IPS-18a (cell line): ENCODE measurements around the gene IL1RAPL1.

ENCODE experiments used
- H3K27ac ChIP-seq: one replicate; pipeline ENCODE4 v1.5.1; 2013; ENCODE audit warnings: low read length
- H3K27me3 ChIP-seq: one replicate; pipeline ENCODE4 v1.6.1; 2013; ENCODE audit warnings: mild to moderate bottlenecking, low read length; ENCODE audit not compliant: control insufficient read depth, insufficient read depth
- H3K36me3 ChIP-seq: one replicate; pipeline ENCODE4 v1.6.1; 2013; ENCODE audit warnings: low read depth, low read length; ENCODE audit not compliant: control insufficient read depth
- H3K4me1 ChIP-seq: one replicate; pipeline ENCODE4 v1.6.1; 2013; ENCODE audit warnings: low read depth, low read length; ENCODE audit not compliant: control insufficient read depth
- H3K4me3 ChIP-seq: one replicate; pipeline ENCODE4 v1.5.1; 2013; ENCODE audit warnings: low read length
- H3K9ac ChIP-seq: one replicate; pipeline ENCODE4 v1.6.1; 2013; ENCODE audit warnings: mild to moderate bottlenecking, low read length, moderate library complexity
- H3K9me3 ChIP-seq: one replicate; pipeline ENCODE4 v1.6.1; 2013; ENCODE audit warnings: low read depth, low read length; ENCODE audit not compliant: control insufficient read depth

The IL1RAPL1 gene

GRCh38 chrX:29478336-29479069 is 891.3 kb downstream of the IL1RAPL1 start:
- Histone ChIP-seq H3K36me3 (no peaks in the 10 kb centered on the region), H3K4me1 (no peaks in the 10 kb centered on the region), H3K9me3 (peaks cover 14% of the 10 kb centered on the region), H3K4me3 (no peak overlapping the region), H3K27ac (no peak overlapping the region), H3K9ac (no peak overlapping the region), H3K27me3 (no peaks in the 10 kb centered on the region)

GRCh38 chrX:29487214-29487613 is 900.0 kb downstream of the IL1RAPL1 start:
- Histone ChIP-seq H3K27ac (no peak overlapping the region), H3K9ac (no peak overlapping the region), H3K27me3 (no peaks in the 10 kb centered on the region), H3K36me3 (no peaks in the 10 kb centered on the region), H3K9me3 (peaks cover 20% of the 10 kb centered on the region), H3K4me3 (no peak overlapping the region), H3K4me1 (no peaks in the 10 kb centered on the region)

GRCh38 chrX:29487714-29488113 is 900.5 kb downstream of the IL1RAPL1 start:
- H3K9ac ChIP-seq = no peak overlapping the region
- H3K4me1 ChIP-seq = no peaks in the 10 kb centered on the region
- H3K27me3 ChIP-seq = no peaks in the 10 kb centered on the region
- H3K9me3 ChIP-seq = peaks cover 21% of the 10 kb centered on the region
- H3K4me3 ChIP-seq = no peak overlapping the region
- no peaks in the 10 kb centered on the region for H3K36me3 ChIP-seq
- H3K27ac ChIP-seq = no peak overlapping the region

- Histone ChIP-seq H3K36me3 (no peaks in the 10 kb centered on the region), H3K4me3 (no peak overlapping the region), H3K9ac (no peak overlapping the region), H3K9me3 (peaks cover 21% of the 10 kb centered on the region), H3K4me1 (no peaks in the 10 kb centered on the region), H3K27ac (no peak overlapping the region), H3K27me3 (no peaks in the 10 kb centered on the region)
Observed at GRCh38 chrX:29488919-29489318, 901.7 kb downstream of the IL1RAPL1 start.

GRCh38 chrX:29490606-29491005 is 903.4 kb downstream of the IL1RAPL1 start:
- no peaks in the 10 kb centered on the region for H3K36me3 ChIP-seq
- no peak overlapping the region for H3K4me3 ChIP-seq
- no peaks in the 10 kb centered on the region for H3K4me1 ChIP-seq
- H3K9me3 ChIP-seq = peaks cover 23% of the 10 kb centered on the region
- H3K27me3 ChIP-seq = no peaks in the 10 kb centered on the region
- H3K27ac ChIP-seq = no peak overlapping the region
- H3K9ac ChIP-seq = no peak overlapping the region

- Histone ChIP-seq H3K36me3 (no peaks in the 10 kb centered on the region), H3K27ac (no peak overlapping the region), H3K27me3 (no peaks in the 10 kb centered on the region), H3K9ac (no peak overlapping the region), H3K4me1 (no peaks in the 10 kb centered on the region), H3K9me3 (peaks cover 23% of the 10 kb centered on the region), H3K4me3 (no peak overlapping the region)
Observed at GRCh38 chrX:29491659-29492058, 904.4 kb downstream of the IL1RAPL1 start.

GRCh38 chrX:29496636-29497180 is 909.5 kb downstream of the IL1RAPL1 start:
- no peaks in the 10 kb centered on the region for H3K36me3 ChIP-seq
- no peak overlapping the region for H3K27ac ChIP-seq
- no peak overlapping the region for H3K4me3 ChIP-seq

GRCh38 chrX:29506729-29507128 is 919.5 kb downstream of the IL1RAPL1 start:
- Histone ChIP-seq H3K9ac (no peak overlapping the region), H3K27ac (no peak overlapping the region), H3K4me3 (no peak overlapping the region), H3K36me3 (no peaks in the 10 kb centered on the region), H3K9me3 (peaks cover 11% of the 10 kb centered on the region), H3K27me3 (no peaks in the 10 kb centered on the region), H3K4me1 (no peaks in the 10 kb centered on the region)

More at GRCh38 chrX:29496636-29497180, 909.5 kb downstream of the IL1RAPL1 start:
- peaks cover 16% of the 10 kb centered on the region for H3K9me3 ChIP-seq
- no peaks in the 10 kb centered on the region for H3K4me1 ChIP-seq
- no peak overlapping the region for H3K9ac ChIP-seq
- no peaks in the 10 kb centered on the region for H3K27me3 ChIP-seq

GRCh38 chrX:29518100-29518499 is 930.9 kb downstream of the IL1RAPL1 start:
- no peak overlapping the region for H3K9ac ChIP-seq
- H3K27ac ChIP-seq = no peak overlapping the region
- H3K36me3 ChIP-seq = no peaks in the 10 kb centered on the region
- H3K4me3 ChIP-seq = no peak overlapping the region
- peaks cover 15% of the 10 kb centered on the region for H3K9me3 ChIP-seq
- no peaks in the 10 kb centered on the region for H3K27me3 ChIP-seq
- H3K4me1 ChIP-seq = no peaks in the 10 kb centered on the region

GRCh38 chrX:29528281-29528680 is 941.0 kb downstream of the IL1RAPL1 start:
- H3K4me3 ChIP-seq = no peak overlapping the region
- peaks cover 26% of the 10 kb centered on the region for H3K9me3 ChIP-seq
- H3K9ac ChIP-seq = no peak overlapping the region
- no peak overlapping the region for H3K27ac ChIP-seq
- no peaks in the 10 kb centered on the region for H3K36me3 ChIP-seq
- H3K27me3 ChIP-seq = no peaks in the 10 kb centered on the region
- no peaks in the 10 kb centered on the region for H3K4me1 ChIP-seq

GRCh38 chrX:29530501-29530900 is 943.3 kb downstream of the IL1RAPL1 start:
- Histone ChIP-seq H3K27me3 (no peaks in the 10 kb centered on the region), H3K9ac (no peak overlapping the region), H3K4me1 (no peaks in the 10 kb centered on the region), H3K36me3 (no peaks in the 10 kb centered on the region), H3K27ac (no peak overlapping the region), H3K4me3 (no peak overlapping the region), H3K9me3 (peaks cover 28% of the 10 kb centered on the region)

GRCh38 chrX:29531336-29531735 is 944.1 kb downstream of the IL1RAPL1 start:
- Histone ChIP-seq H3K27me3 (no peaks in the 10 kb centered on the region), H3K9me3 (peaks cover 28% of the 10 kb centered on the region), H3K9ac (no peak overlapping the region), H3K36me3 (no peaks in the 10 kb centered on the region), H3K27ac (no peak overlapping the region), H3K4me3 (no peak overlapping the region), H3K4me1 (no peaks in the 10 kb centered on the region)
